GM18505 (cell line): ENCODE measurements around the gene NDUFA8.

Experiments used
- ATAC-seq: cut with Tn5 transposase; IDR thresholded peaks from one replicate; pipeline ENCODE4 v1.9.1; 2021; ENCODE audit not compliant: unreplicated experiment
- POLR2A ChIP-seq: IDR thresholded peaks from 4 replicates; pipeline ENCODE4 v1.6.1; 2011; ENCODE audit warnings: borderline replicate concordance; ENCODE audit not compliant: insufficient read depth, insufficient read length; ENCODE audit errors: extremely low read depth

The NDUFA8 gene

DNA sequence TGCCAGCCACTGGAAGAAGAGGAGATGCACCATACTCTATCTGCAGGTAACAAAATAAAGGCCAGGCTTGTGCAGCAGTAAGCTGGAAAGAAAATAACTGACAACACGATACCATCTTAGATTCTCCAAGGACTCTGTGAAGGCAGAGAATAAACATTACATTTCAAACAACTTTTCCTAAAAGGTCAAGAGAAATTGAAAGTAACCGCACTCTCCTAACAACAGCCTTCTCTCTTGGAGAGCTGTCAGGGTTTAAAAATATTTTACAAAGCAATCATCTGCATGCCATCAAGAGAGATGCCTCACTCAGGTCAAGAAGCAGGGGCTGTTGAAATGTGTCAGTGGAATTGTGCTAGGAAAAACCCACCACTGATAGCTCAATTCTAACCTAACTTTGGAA, 53.0 kb downstream of the NDUFA8 start:
- no peak for TF ChIP-seq POLR2A
- ATAC-seq, result no peak

DNA sequence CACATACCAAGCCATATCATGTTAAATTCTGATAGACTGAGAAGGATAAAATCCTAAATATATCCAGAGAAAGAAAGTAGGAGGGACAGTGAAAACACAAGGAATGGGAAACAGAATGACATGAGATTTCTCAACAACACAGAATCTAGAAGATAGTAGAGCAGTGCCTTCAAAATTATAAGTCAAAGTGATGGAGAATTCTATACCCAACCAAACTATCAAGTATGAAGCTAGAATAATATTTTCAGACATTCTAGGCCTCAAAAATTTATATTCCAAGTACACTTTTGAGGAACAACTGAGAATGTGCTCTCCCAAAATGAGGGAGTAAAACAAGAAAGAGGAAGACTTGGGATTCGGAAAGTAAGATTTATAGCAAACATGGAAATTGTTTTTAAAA, 55.6 kb downstream of the NDUFA8 start:
- no peak for TF ChIP-seq POLR2A
- ATAC-seq, result no peak

DNA sequence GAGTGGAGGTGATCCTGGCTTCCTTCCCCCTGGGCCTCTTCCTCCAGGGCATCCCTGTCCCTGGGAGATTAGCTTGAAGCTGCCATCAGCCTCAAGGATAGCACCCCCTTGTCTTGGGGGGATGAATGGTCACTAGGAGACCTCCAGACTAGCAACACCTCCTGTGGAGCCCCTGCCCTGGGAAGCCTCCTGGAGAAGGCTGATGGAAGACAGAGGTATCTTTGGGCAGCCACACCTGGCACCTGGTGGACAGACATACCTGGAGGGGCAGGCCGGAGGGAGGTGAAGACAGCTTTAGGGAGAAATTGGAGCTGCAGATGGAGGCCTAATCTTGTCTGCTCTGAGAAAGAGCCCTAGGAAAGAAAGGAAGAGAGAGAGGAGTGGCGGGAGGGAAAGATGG, 57.4 kb downstream of the NDUFA8 start:
- ATAC-seq, result no peak
- TF ChIP-seq POLR2A, result no peak

DNA sequence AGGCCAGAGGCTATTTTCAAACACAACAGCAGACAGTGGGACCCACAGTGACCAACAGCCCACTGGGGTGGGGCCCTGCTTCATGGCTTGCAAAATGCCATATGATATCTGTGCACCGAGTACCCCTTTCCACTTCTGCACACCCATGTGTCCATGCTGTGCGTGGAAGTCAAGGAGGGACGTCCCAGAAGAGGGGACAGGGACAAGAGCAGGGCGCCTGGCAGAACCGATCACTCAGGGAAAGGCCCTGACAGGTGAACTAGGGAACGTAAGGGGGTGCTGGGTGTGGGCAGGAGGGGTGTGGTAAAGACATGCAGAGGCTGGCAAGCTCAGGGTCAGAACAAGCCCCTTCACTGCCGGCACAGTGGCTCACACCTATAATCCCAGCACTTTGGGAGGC, 58.8 kb downstream of the NDUFA8 start:
- ATAC-seq, result no peak
- no peak for TF ChIP-seq POLR2A

DNA sequence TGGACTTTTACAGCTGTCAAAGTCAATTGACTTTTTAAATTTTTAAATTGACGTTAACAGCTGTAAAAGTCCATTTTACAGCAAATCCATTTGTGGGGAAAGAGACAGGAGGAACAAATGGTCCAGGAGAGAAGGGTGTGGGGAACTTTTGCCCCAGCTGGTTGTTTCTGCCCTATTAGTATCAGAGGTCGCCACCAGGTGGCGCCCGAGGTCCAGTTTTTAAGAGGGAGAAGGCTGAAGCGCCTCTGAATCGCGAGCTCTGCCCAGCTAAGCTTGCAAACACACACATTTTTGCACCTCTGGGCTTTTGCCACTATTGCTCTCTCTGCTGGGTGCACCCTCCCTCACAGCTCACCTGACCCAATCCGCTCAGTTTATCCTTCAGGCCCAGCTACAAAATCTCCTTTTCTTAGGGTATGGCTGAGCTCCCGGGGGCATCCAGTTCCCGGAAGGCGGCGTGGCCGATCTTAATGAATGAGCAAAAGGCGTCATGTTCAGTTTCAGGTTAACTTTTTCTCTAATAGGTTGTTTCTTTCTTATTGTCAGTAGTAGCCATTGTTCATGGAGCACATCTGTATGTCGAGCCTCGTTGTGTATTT, 60.2 kb downstream of the NDUFA8 start:
- no peak for ATAC-seq
- TF ChIP-seq POLR2A, result no peak

DNA sequence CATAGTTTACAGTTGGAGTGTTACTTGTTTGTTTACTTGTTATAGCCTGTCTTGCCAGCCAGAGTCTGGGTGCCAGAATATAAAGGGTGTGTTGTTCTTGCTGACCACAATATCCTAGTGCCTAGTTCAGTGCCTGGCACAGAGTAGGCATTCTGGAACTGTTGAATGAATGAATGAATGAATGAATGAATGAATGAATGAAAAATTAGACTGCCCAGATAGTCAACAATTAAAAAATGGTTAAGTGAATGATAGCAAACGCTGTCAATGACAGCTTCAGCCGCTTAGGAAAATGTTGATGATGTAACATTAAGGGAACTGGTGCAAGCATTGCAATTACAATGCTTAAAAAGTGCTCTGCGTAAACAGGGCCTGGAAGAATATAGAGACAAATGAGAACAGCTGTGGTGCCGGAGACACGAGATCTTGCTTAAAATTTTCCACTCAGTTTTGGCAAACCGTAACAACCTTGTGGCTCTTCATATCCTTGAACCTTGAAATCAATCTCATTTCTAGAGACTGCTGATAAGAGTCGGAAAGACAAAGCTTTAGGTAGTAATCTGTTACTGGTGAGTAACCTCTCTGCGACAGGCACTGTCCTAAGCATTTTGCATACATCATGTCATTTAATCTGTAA, 61.8 kb downstream of the NDUFA8 start:
- ATAC-seq, result no peak

DNA sequence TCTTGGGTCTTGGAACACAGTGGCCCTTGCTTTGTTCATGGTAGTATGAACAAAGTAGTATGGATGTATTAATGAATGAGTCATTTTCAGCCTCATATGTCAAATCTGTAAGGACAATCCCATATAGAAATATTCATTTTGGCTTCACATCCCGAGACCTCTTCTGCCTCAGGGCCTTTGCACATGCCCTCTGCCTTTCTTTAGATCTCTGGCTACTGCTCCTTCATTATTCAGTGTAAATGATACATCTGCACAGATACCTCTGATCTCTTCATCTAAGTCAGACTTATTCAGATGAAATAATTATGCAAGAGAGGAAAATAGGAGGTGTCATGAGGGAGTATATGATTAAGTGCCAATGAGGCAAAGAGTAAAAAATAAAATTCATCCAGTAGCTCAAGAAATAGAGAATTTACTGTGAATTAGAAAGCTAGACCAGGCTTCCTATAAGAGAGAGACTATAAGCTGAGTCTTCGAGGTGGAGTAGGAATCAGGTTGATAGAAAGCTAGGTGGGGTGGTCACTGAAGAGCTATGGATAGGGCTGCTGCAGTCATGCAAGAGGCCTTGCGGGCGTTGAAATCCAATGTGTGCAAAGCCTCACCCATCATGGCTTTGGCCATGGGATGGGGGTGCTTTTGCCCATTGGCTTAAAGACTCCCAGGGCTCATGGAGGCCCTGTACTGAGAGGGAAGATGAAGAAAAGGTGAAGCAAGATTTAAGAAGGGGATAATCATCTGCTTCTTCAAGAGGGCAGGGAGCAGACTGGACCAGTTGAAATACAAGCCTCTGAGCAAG, 62.8 kb downstream of the NDUFA8 start:
- ATAC-seq, result no peak
- TF ChIP-seq POLR2A, result no peak

More for the DNA sequence above, 61.8 kb downstream of the NDUFA8 start:
- TF ChIP-seq POLR2A, result no peak

DNA sequence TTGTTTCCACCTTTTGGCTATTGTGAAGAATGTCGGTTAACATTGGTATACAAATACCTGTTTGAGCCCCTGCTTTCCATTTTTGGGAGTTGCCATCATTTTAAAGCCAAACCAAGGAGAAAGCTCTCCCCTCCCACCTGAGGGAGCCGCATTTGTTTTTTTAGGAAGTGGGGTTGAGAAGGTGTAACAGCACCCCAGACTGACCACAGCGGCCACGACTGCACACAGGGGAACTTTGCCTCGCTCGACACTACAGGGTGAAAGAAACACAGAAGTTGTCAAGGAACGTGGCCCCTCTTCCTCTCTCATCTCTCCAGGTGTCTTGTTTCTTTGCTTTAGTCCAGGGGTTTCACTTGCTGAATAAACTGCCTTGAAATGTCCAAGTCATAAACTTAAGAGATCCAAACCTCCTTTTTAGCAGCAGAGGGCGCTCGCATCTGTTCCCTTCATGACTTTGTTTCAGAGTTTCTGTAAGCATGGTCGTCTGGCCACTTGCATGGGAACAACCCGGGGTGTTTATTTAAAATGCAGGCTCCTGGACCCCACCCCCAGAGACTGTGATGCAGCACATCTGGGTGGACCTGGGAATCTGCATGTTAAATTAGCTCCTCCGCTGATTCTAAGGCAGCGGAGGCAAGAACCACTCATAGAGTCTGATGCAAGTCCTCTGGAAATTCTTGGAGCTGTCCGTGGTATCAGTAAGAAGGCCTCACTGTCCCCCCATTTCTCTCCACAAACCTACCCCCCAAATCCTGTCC, 64.4 kb downstream of the NDUFA8 start:
- TF ChIP-seq POLR2A, result no peak
- ATAC-seq, result no peak
